ENCODE data around the gene PRDX6. TPM values are rescaled to one million over a fixed set of nuclear protein-coding genes. Genes with fewer than 3 reads are reported as not detected.

Gene PRDX6
- polyA plus RNA-seq, 2 of the 4 experiments (the other 2 are of a cell fraction): 246 TPM

DNA sequence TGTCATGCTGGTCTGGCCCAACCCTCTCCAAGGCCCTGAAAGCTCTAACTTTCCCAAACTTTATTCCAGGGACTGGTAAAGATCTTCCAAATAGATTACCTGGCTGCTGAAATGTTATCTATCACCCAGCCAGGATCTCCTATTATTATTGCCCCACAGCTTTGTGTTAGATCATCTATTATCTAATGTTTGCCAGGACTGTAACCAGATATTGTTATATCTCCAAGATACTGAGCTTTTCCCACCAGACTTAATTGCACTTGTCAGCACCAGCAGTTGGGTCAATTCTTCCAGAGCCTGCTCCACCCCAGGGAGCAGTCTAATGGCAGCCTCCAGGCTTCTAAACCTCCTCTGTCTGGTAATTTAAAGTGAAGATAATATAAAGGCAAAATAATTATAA lies 59.1 kb downstream of the PRDX6 start (continued):
- TF ChIP-seq, protein P1, sequence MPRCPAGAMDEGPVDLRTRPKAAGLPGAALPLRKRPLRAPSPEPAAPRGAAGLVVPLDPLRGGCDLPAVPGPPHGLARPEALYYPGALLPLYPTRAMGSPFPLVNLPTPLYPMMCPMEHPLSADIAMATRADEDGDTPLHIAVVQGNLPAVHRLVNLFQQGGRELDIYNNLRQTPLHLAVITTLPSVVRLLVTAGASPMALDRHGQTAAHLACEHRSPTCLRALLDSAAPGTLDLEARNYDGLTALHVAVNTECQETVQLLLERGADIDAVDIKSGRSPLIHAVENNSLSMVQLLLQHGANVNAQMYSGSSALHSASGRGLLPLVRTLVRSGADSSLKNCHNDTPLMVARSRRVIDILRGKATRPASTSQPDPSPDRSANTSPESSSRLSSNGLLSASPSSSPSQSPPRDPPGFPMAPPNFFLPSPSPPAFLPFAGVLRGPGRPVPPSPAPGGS (IDR thresholded peaks at IDR 0.05): no peak

Other genes starting within 250 kb of the PRDX6 start
- not detected in 2 replicates for gene SLC9C2, start 125.7 kb downstream of the PRDX6 start, polyA plus RNA-seq (2011; rRNA removed)
- gene SLC9C2, start 125.7 kb downstream of the PRDX6 start, polyA plus RNA-seq (2017; fragmentation: RNase III; extraction: RNeasy Plus Mini Kit Qiagen cat#74134 plus additional on column Dnase treatment): not detected in 3 replicates
- not detected in 2 replicates for gene TEX50, start 158.0 kb downstream of the PRDX6 start, polyA plus RNA-seq (2011; rRNA removed)
- not detected in 3 replicates for gene TEX50, start 158.0 kb downstream of the PRDX6 start, polyA plus RNA-seq (2017; fragmentation: RNase III; extraction: RNeasy Plus Mini Kit Qiagen cat#74134 plus additional on column Dnase treatment)
- 0.27 and 0.30 TPM in 2 replicates for gene ANKRD45, start 192.5 kb downstream of the PRDX6 start, polyA plus RNA-seq (2011; rRNA removed)
- gene ANKRD45, start 192.5 kb downstream of the PRDX6 start, polyA plus RNA-seq (2017; fragmentation: RNase III; extraction: RNeasy Plus Mini Kit Qiagen cat#74134 plus additional on column Dnase treatment): 0.14 to 0.18 TPM (median 0.15 TPM) in 3 replicates
- gene KLHL20, start 237.6 kb downstream of the PRDX6 start, polyA plus RNA-seq (2011; rRNA removed): 15.8 and 16.9 TPM in 2 replicates
- gene KLHL20, start 237.6 kb downstream of the PRDX6 start, polyA plus RNA-seq (2017; fragmentation: RNase III; extraction: RNeasy Plus Mini Kit Qiagen cat#74134 plus additional on column Dnase treatment): 11.4 to 12.5 TPM (median 12.0 TPM) in 3 replicates